ENCODE data around the gene SLC4A8. TPM values are rescaled to one million over a fixed set of nuclear protein-coding genes. Genes with fewer than 3 reads are reported as not detected.

SLC4A8 gene
- total RNA-seq, 1 experiment from 2014 or later = 3.0 TPM

DNA sequence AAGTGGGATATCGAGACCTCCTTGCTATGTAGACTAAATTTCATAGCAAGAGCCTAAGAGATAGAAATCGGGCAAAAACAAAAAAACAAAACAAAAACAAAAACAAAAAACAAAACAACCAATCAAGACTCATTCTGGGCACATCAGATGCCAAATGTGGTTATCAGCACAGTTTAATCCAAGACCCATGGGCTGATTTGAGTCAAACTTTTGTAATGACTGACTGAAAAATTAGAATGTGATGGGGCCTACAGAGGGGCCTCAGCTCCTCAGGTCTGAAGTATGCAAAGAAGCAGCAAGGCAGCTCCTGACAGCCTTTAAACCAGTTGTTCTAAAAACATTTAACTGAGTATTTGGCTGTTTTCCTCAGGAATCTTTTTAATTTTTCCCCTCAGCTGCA lies 49.3 kb downstream of the SLC4A8 start:
- POLR2A ChIA-PET (ENCODE audit: unreplicated experiment) = no interaction called here
- Histone ChIP-seq H3K9me3 (ENCODE audit: insufficient read depth, low read depth) (no peaks in the 10 kb centered on the region), H3K36me3 (ENCODE audit: low read depth) (no peaks in the 10 kb centered on the region), H3F3A (ENCODE audit: insufficient read depth, low read depth) (no peaks in the 10 kb centered on the region), H2AFZ (no peak overlapping the region), H3K4me2 (no peak overlapping the region), H3K4me1 (replicated peaks; ENCODE audit: insufficient read depth) (no peaks in the 10 kb centered on the region), H3K4me3 (no peak overlapping the region), H3K27ac (no peak overlapping the region), H4K20me1 (ENCODE audit: insufficient read depth) (no peaks in the 10 kb centered on the region), H3K27me3 (ENCODE audit: insufficient read depth, low read depth) (no peaks in the 10 kb centered on the region), H3K79me2 (ENCODE audit: low read depth) (no peaks in the 10 kb centered on the region), H3K9me2 (ENCODE audit: insufficient read depth) (no peaks in the 10 kb centered on the region)
- DNase-seq = no peak
- TF ChIP-seq, protein P1, sequence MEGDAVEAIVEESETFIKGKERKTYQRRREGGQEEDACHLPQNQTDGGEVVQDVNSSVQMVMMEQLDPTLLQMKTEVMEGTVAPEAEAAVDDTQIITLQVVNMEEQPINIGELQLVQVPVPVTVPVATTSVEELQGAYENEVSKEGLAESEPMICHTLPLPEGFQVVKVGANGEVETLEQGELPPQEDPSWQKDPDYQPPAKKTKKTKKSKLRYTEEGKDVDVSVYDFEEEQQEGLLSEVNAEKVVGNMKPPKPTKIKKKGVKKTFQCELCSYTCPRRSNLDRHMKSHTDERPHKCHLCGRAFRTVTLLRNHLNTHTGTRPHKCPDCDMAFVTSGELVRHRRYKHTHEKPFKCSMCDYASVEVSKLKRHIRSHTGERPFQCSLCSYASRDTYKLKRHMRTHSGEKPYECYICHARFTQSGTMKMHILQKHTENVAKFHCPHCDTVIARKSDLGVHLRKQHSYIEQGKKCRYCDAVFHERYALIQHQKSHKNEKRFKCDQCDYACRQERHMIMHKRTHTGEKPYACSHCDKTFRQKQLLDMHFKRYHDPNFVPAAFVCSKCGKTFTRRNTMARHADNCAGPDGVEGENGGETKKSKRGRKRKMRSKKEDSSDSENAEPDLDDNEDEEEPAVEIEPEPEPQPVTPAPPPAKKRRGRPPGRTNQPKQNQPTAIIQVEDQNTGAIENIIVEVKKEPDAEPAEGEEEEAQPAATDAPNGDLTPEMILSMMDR (conservative IDR thresholded peaks at IDR 0.05) = no peak
- no peak for TF ChIP-seq EZH2 (IDR thresholded peaks at IDR 0.05; ENCODE audit: low read depth)
- CTCF ChIA-PET = no interaction called here
- no TSS peak for BruUV-seq (replicated peaks)
- intact Hi-C loops (cut with micrococcal nuclease; ENCODE audit: unreplicated experiment) = no loop called here

DNA sequence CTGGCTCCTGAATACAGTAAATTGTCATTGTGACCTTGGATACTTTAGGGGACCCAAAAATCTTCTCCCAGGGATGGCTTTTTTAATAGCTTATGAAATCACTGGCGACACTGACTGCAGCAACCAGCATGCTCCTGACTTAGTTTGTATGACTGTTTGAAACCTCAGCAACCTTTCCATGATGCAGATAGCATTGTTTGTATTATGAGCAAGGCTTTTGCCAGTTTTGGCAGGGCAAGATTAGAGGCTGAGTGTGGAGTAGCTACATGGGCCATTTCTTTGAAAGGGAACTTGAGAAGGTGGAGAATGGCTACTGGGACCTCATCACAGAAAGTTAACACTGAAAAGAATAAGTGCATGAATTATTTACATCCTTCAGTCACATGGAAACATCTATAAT lies 50.9 kb downstream of the SLC4A8 start:
- BruUV-seq (replicated peaks) = no TSS peak
- ChIA-PET POLR2A (ENCODE audit: unreplicated experiment) (no interaction called here), CTCF (no interaction called here)
- no peaks in the 10 kb centered on the region for H3K9me2 ChIP-seq (ENCODE audit: insufficient read depth)
- no peaks in the 10 kb centered on the region for H3K4me1 ChIP-seq (replicated peaks; ENCODE audit: insufficient read depth)
- DNase-seq = no peak
- H2AFZ ChIP-seq = no peak overlapping the region
- H3K4me3 ChIP-seq = no peak overlapping the region
- H3K27ac ChIP-seq = no peak overlapping the region
- H3K27me3 ChIP-seq (ENCODE audit: insufficient read depth, low read depth) = no peaks in the 10 kb centered on the region
- no peaks in the 10 kb centered on the region for H3K9me3 ChIP-seq (ENCODE audit: insufficient read depth, low read depth)
- no peaks in the 10 kb centered on the region for H3F3A ChIP-seq (ENCODE audit: insufficient read depth, low read depth)
- intact Hi-C loops (cut with micrococcal nuclease; ENCODE audit: unreplicated experiment) = no loop called here
- no peaks in the 10 kb centered on the region for H3K36me3 ChIP-seq (ENCODE audit: low read depth)
- no peak overlapping the region for H3K4me2 ChIP-seq
- no peak for TF ChIP-seq EZH2 (IDR thresholded peaks at IDR 0.05; ENCODE audit: low read depth)
- H4K20me1 ChIP-seq (ENCODE audit: insufficient read depth) = no peaks in the 10 kb centered on the region
- no peaks in the 10 kb centered on the region for H3K79me2 ChIP-seq (ENCODE audit: low read depth)

DNA sequence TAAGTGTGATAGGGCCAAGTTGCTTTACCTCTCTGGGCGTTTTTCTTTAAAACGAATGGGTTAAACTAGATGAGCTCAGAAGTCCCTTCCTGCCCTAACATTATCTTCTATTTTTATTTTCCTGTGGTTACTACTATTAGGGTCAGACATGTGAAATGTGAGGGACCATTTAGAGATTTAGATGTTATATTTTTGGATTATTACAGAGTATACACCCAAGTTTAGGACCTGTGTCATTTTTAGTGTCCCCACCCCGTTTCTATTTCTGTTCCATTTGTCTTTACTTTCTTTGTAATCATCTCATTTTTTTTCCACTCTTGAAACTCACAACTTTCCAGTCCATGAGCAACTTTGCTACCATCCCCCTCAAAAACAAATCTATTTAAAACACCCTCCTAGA lies 56.3 kb downstream of the SLC4A8 start:
- intact Hi-C loops (cut with micrococcal nuclease; ENCODE audit: unreplicated experiment) = no loop called here
- TF ChIP-seq, protein P1 (conservative IDR thresholded peaks at IDR 0.05) = no peak
- no peak for TF ChIP-seq EZH2 (IDR thresholded peaks at IDR 0.05; ENCODE audit: low read depth)
- Histone ChIP-seq H3K27ac (no peak overlapping the region), H3F3A (ENCODE audit: insufficient read depth, low read depth) (no peaks in the 10 kb centered on the region), H3K4me2 (no peak overlapping the region), H3K79me2 (ENCODE audit: low read depth) (no peaks in the 10 kb centered on the region), H4K20me1 (ENCODE audit: insufficient read depth) (no peaks in the 10 kb centered on the region), H3K27me3 (ENCODE audit: insufficient read depth, low read depth) (no peaks in the 10 kb centered on the region), H2AFZ (no peak overlapping the region), H3K4me3 (no peak overlapping the region), H3K36me3 (ENCODE audit: low read depth) (no peaks in the 10 kb centered on the region), H3K9me3 (ENCODE audit: insufficient read depth, low read depth) (no peaks in the 10 kb centered on the region), H3K9me2 (ENCODE audit: insufficient read depth) (no peaks in the 10 kb centered on the region), H3K4me1 (replicated peaks; ENCODE audit: insufficient read depth) (no peaks in the 10 kb centered on the region)
- BruUV-seq (replicated peaks) = no TSS peak
- no peak for DNase-seq
- POLR2A ChIA-PET (ENCODE audit: unreplicated experiment) = no interaction called here
- CTCF ChIA-PET = no interaction called here

DNA sequence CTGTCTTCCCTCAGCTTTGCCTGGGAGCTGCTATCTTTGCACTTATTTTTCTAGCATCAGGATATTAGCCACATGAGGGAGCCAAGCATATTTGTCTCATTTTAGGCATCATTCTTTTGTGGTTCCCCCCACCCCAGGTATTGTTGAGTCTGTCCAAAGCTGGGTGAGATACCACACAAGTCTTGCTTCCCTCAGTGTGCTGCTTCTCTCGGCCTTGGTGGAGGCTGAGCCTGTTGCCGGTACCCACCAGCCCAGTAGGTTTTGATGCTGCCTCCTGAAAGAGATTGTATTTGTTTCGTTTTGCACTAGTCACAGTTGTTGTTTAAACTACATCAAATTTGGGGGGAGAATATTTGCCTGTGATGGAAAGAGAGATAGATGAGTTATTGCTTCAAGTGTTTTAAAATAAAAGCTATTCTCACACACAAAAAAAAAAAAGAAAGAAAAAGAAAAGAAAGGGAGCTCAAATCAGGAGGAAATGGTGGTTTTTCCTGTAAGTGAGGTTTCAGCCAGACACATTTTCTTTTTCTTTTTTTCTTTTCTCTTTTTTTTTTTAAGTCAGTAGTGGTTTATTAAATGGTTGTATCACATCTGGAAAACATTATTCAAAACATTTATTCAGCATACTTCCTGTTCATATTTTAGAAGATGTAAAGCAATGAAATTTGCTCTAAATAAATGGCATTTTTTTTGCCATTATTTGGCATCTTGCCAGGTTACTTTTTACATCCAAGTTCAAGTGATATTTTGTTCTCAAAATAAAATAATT lies 58.5 kb downstream of the SLC4A8 start:
- H3K36me3 ChIP-seq (ENCODE audit: low read depth) = no peaks in the 10 kb centered on the region
- POLR2A ChIA-PET (ENCODE audit: unreplicated experiment) = no interaction called here
- H2AFZ ChIP-seq = no peak overlapping the region
- no peaks in the 10 kb centered on the region for H3F3A ChIP-seq (ENCODE audit: insufficient read depth, low read depth)
- no peak for DNase-seq
- no peaks in the 10 kb centered on the region for H3K79me2 ChIP-seq (ENCODE audit: low read depth)
- no peaks in the 10 kb centered on the region for H3K4me1 ChIP-seq (replicated peaks; ENCODE audit: insufficient read depth)
- no peak overlapping the region for H3K4me3 ChIP-seq
- TF ChIP-seq, protein P1 (conservative IDR thresholded peaks at IDR 0.05) = no peak
- CTCF ChIA-PET = no interaction called here
- no peaks in the 10 kb centered on the region for H3K9me3 ChIP-seq (ENCODE audit: insufficient read depth, low read depth)
- no TSS peak for BruUV-seq (replicated peaks)
- H4K20me1 ChIP-seq (ENCODE audit: insufficient read depth) = no peaks in the 10 kb centered on the region
- H3K4me2 ChIP-seq = no peak overlapping the region
- no peak overlapping the region for H3K27ac ChIP-seq
- H3K9me2 ChIP-seq (ENCODE audit: insufficient read depth) = no peaks in the 10 kb centered on the region
- intact Hi-C loops (cut with micrococcal nuclease; ENCODE audit: unreplicated experiment) = no loop called here
- no peaks in the 10 kb centered on the region for H3K27me3 ChIP-seq (ENCODE audit: insufficient read depth, low read depth)
